GM13977 (cell line): Measurements from ENCODE around the gene OGDHL.

Source experiments
- DNase-seq: peaks from one replicate; pipeline ENCODE4 v3.0.0; 2012; ENCODE audit warnings: low spot score
- CTCF ChIP-seq: IDR thresholded peaks from 2 replicates; pipeline ENCODE4 v1.5.1; 2012; ENCODE audit warnings: mild to moderate bottlenecking, control low read depth; ENCODE audit not compliant: insufficient read depth; ENCODE audit errors: extremely low read depth, missing control alignments
- in situ Hi-C: fragments of 300-500 bp; cut with MboI; formaldehyde crosslinking; loops from one replicate; pipeline ENCODE4 v1.12.0; 2022; ENCODE audit warnings: low sequenced_read_pairs, low pct_unique_long_range_greater_than_20kb, mixed read lengths, inconsistent platforms; ENCODE audit not compliant: unreplicated experiment

The OGDHL gene

GRCh38 chr10:49740346-49741107 lies 21.6 kb downstream of the OGDHL start:
- in situ Hi-C loops = no loop called here
- TF ChIP-seq CTCF = no peak
- no peak for DNase-seq

- no peak for DNase-seq
- TF ChIP-seq CTCF = no peak
- in situ Hi-C loops = no loop called here
These were observed 22.7 kb downstream of the OGDHL start for GRCh38 chr10:49739426-49739825.

GRCh38 chr10:49738616-49739360 lies 23.3 kb downstream of the OGDHL start:
- in situ Hi-C loops = no loop called here
- no peak for DNase-seq
- TF ChIP-seq CTCF = no peak

- in situ Hi-C loops = no loop called here
- TF ChIP-seq CTCF = no peak
- no peak for DNase-seq
These were observed 24.5 kb downstream of the OGDHL start for GRCh38 chr10:49737474-49738201.

GRCh38 chr10:49736564-49737113 lies 25.5 kb downstream of the OGDHL start:
- DNase-seq = no peak
- in situ Hi-C loops = no loop called here
- TF ChIP-seq CTCF = no peak

GRCh38 chr10:49735848-49736563 lies 26.1 kb downstream of the OGDHL start:
- in situ Hi-C loops = no loop called here
- no peak for DNase-seq
- no peak for TF ChIP-seq CTCF
